Neuronal stem cell (in vitro differentiated cells): ENCODE data around the gene INPP5B.

ENCODE experiments used
- DNase-seq: peaks from one replicate; pipeline ENCODE4 v3.0.0-alpha.2; 2013; ENCODE audit warnings: low spot score
- H2AFZ ChIP-seq: one replicate; pipeline ENCODE4 v1.6.1; 2013; ENCODE audit warnings: mild to moderate bottlenecking, low read length, inconsistent platforms
- H2AK5ac ChIP-seq: 2 replicates; pipeline ENCODE4 v1.6.1; 2013; ENCODE audit warnings: low read depth, mild to moderate bottlenecking, inconsistent platforms, low read length, moderate library complexity, mixed read lengths
- H2BK120ac ChIP-seq: 2 replicates; pipeline ENCODE4 v1.6.1; 2013; ENCODE audit warnings: low read depth, mild to moderate bottlenecking, inconsistent platforms, low read length, moderate library complexity, mixed read lengths
- H2BK12ac ChIP-seq: one replicate; pipeline ENCODE4 v1.6.1; 2013; ENCODE audit warnings: low read length, inconsistent platforms
- H2BK15ac ChIP-seq: 2 replicates; pipeline ENCODE4 v1.6.1; 2013; ENCODE audit warnings: mild to moderate bottlenecking, low read length, inconsistent platforms, mixed read lengths
- H2BK5ac ChIP-seq: one replicate; pipeline ENCODE4 v1.6.1; 2013; ENCODE audit warnings: inconsistent platforms, mild to moderate bottlenecking, low read length, moderate library complexity
- H3K14ac ChIP-seq: one replicate; pipeline ENCODE4 v1.6.1; 2013; ENCODE audit warnings: low read length, inconsistent platforms
- H3K18ac ChIP-seq: 2 replicates; pipeline ENCODE4 v1.6.1; 2013; ENCODE audit warnings: low read length, inconsistent platforms
- H3K23ac ChIP-seq: 2 replicates; pipeline ENCODE4 v1.6.1; 2013; ENCODE audit warnings: low read depth, mild to moderate bottlenecking, mixed read lengths, low read length, inconsistent platforms; ENCODE audit not compliant: poor library complexity
- H3K27ac ChIP-seq: replicated peaks from 3 replicates; pipeline ENCODE4 v1.5.1; 2013; ENCODE audit warnings: low read length, inconsistent platforms
- H3K27me3 ChIP-seq, 3 experiments: 2 replicates each; pipeline ENCODE4 v1.6.1; 2013; ENCODE audit warnings: low read length in 3 of 3, mild to moderate bottlenecking in 2 of 3, inconsistent platforms in 1 of 3, low read depth in 1 of 3, mixed read lengths in 1 of 3, moderate library complexity in 1 of 3; ENCODE audit not compliant: control insufficient read depth in 3 of 3, insufficient read depth in 3 of 3
- H3K36me3 ChIP-seq, 2 donors: replicated peaks in 1 of 2; 2 replicates each; pipeline ENCODE4 v1.6.1; 2013; ENCODE audit warnings: low read length in 2 of 2; ENCODE audit not compliant: control insufficient read depth in 2 of 2, insufficient read depth in 2 of 2
- H3K4ac ChIP-seq: 2 replicates; pipeline ENCODE4 v1.6.1; 2013; ENCODE audit warnings: inconsistent platforms, mild to moderate bottlenecking, low read length, moderate library complexity
- H3K4me1 ChIP-seq, 2 donors: 1 replicate in 1 of 2; 2 replicates in 1 of 2; pipeline ENCODE4 v1.6.1; 2013; ENCODE audit warnings: low read length in 2 of 2, low read depth in 1 of 2; ENCODE audit not compliant: control insufficient read depth in 2 of 2, insufficient read depth in 1 of 2
- H3K4me2 ChIP-seq: one replicate; pipeline ENCODE4 v1.6.1; 2013; ENCODE audit warnings: mild to moderate bottlenecking, low read length, inconsistent platforms; ENCODE audit not compliant: insufficient read depth, poor library complexity, severe bottlenecking
- H3K4me3 ChIP-seq, 2 donors: 2 replicates each; pipeline ENCODE4 v1.5.1; 2013; ENCODE audit warnings: low read length in 2 of 2, mild to moderate bottlenecking in 2 of 2, inconsistent platforms in 1 of 2, moderate library complexity in 1 of 2
- H3K79me1 ChIP-seq: one replicate; pipeline ENCODE4 v1.6.1; 2013; ENCODE audit warnings: low read depth, mild to moderate bottlenecking, inconsistent platforms, low read length, moderate library complexity
- H3K9ac ChIP-seq: one replicate; pipeline ENCODE4 v1.6.1; 2013; ENCODE audit warnings: mild to moderate bottlenecking, low read depth, low read length, inconsistent platforms; ENCODE audit not compliant: poor library complexity
- H3K9me3 ChIP-seq, 2 donors: replicated peaks in 1 of 2; 2 replicates each; pipeline versions ENCODE3 to v1.6.1; 2013; ENCODE audit warnings: low read length in 2 of 2, mild to moderate bottlenecking in 2 of 2, inconsistent platforms in 1 of 2, low read depth in 1 of 2, mixed read lengths in 1 of 2, moderate library complexity in 1 of 2; ENCODE audit not compliant: control insufficient read depth in 2 of 2, insufficient read depth in 1 of 2
- H4K8ac ChIP-seq: one replicate; pipeline ENCODE4 v1.6.1; 2013; ENCODE audit warnings: low read depth, mild to moderate bottlenecking, inconsistent platforms, low read length, moderate library complexity
- H4K91ac ChIP-seq: one replicate; pipeline ENCODE4 v1.6.1; 2013; ENCODE audit warnings: low read length, low read depth, mild to moderate bottlenecking, inconsistent platforms; ENCODE audit not compliant: poor library complexity
- WGBS, 2 donors: extraction: QIAGEN DNeasy Blood & Tissue Kit; methylation state at CpG; one replicate each; pipeline ENCODE4 v1.1.7; 2013; ENCODE audit warnings: missing lambda C conversion rate in 2 of 2, mixed read lengths in 1 of 2; ENCODE audit not compliant: insufficient read length in 2 of 2, insufficient replicate concordance in 1 of 2; ENCODE audit errors: extremely low coverage in 2 of 2; 5-methylcytosine and 5-hydroxymethylcytosine counted together

INPP5B gene

DNA sequence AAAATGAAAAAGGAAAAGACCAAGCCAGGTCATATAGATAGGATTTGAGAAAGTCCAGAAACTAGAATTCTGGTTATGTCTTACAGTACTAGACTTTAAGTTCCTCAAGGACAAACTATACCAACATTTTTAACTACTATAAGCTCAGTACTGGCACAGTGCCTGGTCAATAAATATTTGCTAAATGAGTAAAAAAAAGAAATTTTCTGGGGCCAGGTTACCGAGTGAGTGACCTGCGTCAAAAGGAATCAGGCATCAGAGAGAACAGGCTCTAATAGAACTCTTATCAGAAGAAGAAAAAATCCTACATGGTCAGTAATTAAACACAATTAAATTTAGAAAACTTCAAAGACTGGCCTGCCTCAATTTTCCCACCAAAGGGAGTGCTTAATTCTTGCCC lies 115.0 kb downstream of the INPP5B start:
- Histone ChIP-seq H4K8ac (no peak overlapping the region), H3K9ac (no peak overlapping the region), H3K4me3 (no peak overlapping the region), H2BK120ac (no peak overlapping the region), H3K4me2 (no peak overlapping the region), H2BK15ac (no peak overlapping the region), H3K9me3 (no peaks in the 10 kb centered on the region), H3K27ac (no peak overlapping the region), H3K23ac (no peak overlapping the region), H3K79me1 (no peaks in the 10 kb centered on the region), H2AFZ (no peak overlapping the region), H3K27me3 (no peaks in the 10 kb centered on the region), H3K14ac (no peak overlapping the region), H2BK12ac (no peak overlapping the region), H3K4ac (no peak overlapping the region), H2BK5ac (no peak overlapping the region), H4K91ac (no peak overlapping the region), H3K4me1 (no peaks in the 10 kb centered on the region), H3K18ac (no peak overlapping the region), H3K36me3 (peaks cover 16 to 84% of the 10 kb centered on the region in 2 donors), H2AK5ac (no peak overlapping the region)
- no peak for DNase-seq
- WGBS, 2 donors: no CpG with 5 or more reads among the region's 2 CpGs

DNA sequence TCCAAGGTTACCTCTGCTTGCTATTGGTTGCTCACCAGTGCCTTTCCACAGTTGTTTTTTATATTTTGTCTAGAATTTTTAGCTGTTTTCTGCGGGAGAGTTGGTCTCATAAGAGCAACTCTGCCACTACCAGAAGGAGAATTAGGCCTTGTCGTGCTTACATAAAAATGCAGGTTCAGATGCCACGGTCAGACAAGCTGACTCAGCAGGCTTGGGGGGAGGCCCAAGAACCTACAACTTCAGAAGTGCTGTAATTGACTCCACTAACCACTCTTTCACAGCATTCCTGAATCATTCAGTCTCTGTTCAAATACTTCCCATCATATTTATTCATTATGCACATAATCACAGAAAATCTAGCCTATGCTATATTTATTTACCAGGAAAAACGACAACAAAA lies 115.7 kb downstream of the INPP5B start:
- no peaks in the 10 kb centered on the region for H3K4me1 ChIP-seq
- no peak overlapping the region for H3K18ac ChIP-seq
- DNase-seq: no peak
- H3K4me2 ChIP-seq: no peak overlapping the region
- no peak overlapping the region for H3K27ac ChIP-seq
- no peaks in the 10 kb centered on the region for H3K9me3 ChIP-seq
- H2BK120ac ChIP-seq: no peak overlapping the region
- H3K27me3 ChIP-seq: no peaks in the 10 kb centered on the region
- no peak overlapping the region for H2AFZ ChIP-seq
- WGBS, 2 donors: no CpG with 5 or more reads among the region's 4 CpGs
- H3K36me3 ChIP-seq: peaks cover 16 to 84% of the 10 kb centered on the region in 2 donors
- H2BK12ac ChIP-seq: no peak overlapping the region
- no peak overlapping the region for H2BK5ac ChIP-seq
- H3K79me1 ChIP-seq: no peaks in the 10 kb centered on the region
- no peak overlapping the region for H2BK15ac ChIP-seq
- H3K9ac ChIP-seq: no peak overlapping the region
- H3K4ac ChIP-seq: no peak overlapping the region
- no peak overlapping the region for H3K23ac ChIP-seq
- no peak overlapping the region for H2AK5ac ChIP-seq
- H3K4me3 ChIP-seq: no peak overlapping the region
- no peak overlapping the region for H3K14ac ChIP-seq
- H4K8ac ChIP-seq: no peak overlapping the region
- no peak overlapping the region for H4K91ac ChIP-seq

DNA sequence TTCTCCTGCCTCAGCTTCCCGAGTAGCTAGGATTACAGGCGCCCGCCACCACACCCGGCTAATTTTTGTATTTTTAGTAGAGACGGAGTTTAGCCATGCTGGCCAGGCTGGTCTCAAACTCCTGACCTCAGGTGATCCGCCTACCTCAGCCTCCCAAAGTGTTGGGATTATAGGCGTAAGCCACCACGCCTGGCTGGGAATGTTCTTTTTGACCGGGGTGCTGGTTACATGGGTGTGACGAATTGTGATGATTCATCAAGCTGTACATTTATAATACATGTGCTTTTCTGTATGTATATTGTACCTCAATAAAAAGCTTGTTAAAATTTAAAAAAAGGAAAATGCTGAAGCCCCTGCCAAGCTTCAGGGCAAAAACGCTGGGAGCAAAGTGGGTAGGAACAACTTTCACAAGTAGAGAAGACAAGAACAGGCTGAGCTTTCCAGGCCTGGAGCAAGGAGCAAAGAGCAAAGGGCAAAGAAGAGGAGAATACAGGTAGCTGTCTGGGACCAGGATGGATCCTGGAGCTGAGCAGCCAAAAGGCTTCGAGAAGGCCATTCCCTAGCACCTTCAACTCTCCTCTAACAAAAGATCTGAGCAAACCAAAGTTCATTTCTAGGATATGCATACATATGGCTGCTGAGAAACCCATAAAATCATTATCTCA lies 118.3 kb downstream of the INPP5B start:
- Histone ChIP-seq H3K36me3 (peaks cover 10 to 78% of the 10 kb centered on the region in 2 donors), H3K4ac (no peak overlapping the region), H4K8ac (no peak overlapping the region), H2AFZ (no peak overlapping the region), H4K91ac (no peak overlapping the region), H3K27ac (no peak overlapping the region), H3K4me1 (no peaks in the 10 kb centered on the region), H2BK12ac (no peak overlapping the region), H3K4me2 (no peak overlapping the region), H3K79me1 (no peaks in the 10 kb centered on the region), H3K4me3 (no peak overlapping the region), H2BK120ac (no peak overlapping the region), H3K14ac (no peak overlapping the region), H2AK5ac (no peak overlapping the region), H2BK15ac (no peak overlapping the region), H3K9ac (no peak overlapping the region), H3K27me3 (no peaks in the 10 kb centered on the region), H2BK5ac (no peak overlapping the region), H3K18ac (no peak overlapping the region), H3K23ac (no peak overlapping the region), H3K9me3 (no peaks in the 10 kb centered on the region)
- DNase-seq: no peak
- no CpG with 5 or more reads among the region's 12 CpGs for WGBS, 2 donors

DNA sequence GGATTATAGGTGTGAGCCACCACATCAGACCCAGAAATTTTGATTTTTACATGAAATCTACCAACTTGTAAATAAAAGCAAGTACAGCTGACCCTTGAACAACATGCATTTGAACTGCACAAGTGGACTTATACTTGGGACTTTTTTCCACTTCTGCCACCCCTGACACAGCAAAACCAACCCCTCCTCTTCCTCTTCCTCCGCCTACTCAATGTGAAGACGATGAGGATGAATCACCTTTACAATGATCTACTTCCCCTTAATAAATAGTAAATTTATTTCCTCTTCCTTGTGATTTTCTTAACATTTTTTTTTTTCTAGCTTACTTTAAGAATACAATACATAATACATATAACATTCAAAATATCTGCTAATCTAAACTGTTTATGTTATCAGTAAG lies 121.3 kb downstream of the INPP5B start:
- no peak overlapping the region for H3K18ac ChIP-seq
- no peaks in the 10 kb centered on the region for H3K9me3 ChIP-seq
- H3K23ac ChIP-seq: no peak overlapping the region
- H3K4me2 ChIP-seq: no peak overlapping the region
- H3K36me3 ChIP-seq: peaks cover 18 to 79% of the 10 kb centered on the region in 2 donors
- no peaks in the 10 kb centered on the region for H3K79me1 ChIP-seq
- no peak overlapping the region for H2BK120ac ChIP-seq
- no peak overlapping the region for H3K27ac ChIP-seq
- no peak overlapping the region for H2BK12ac ChIP-seq
- no peaks in the 10 kb centered on the region for H3K27me3 ChIP-seq
- H4K91ac ChIP-seq: no peak overlapping the region
- H3K4me3 ChIP-seq: no peak overlapping the region
- H2BK15ac ChIP-seq: no peak overlapping the region
- no CpG with 5 or more reads among the region's 2 CpGs for WGBS, 2 donors
- no peak overlapping the region for H2AFZ ChIP-seq
- no peak overlapping the region for H4K8ac ChIP-seq
- H3K9ac ChIP-seq: no peak overlapping the region
- no peak overlapping the region for H2BK5ac ChIP-seq
- DNase-seq: no peak
- H2AK5ac ChIP-seq: no peak overlapping the region
- H3K4me1 ChIP-seq: no peaks in the 10 kb centered on the region
- no peak overlapping the region for H3K14ac ChIP-seq
- no peak overlapping the region for H3K4ac ChIP-seq
